Liver (tissue), 9 donors: ENCODE results near the gene SH3BP5. TPM values are rescaled to one million over a fixed set of nuclear protein-coding genes. Genes with fewer than 3 reads are reported as not detected.

Source experiments
- DNase-seq: peaks from one replicate; pipeline ENCODE4 v3.0.0-alpha.2; 2017; ENCODE audit warnings: low spot score
- H3K27ac ChIP-seq, 2 donors: one replicate each; pipeline ENCODE4 v1.7.0; 2013; ENCODE audit warnings: inconsistent platforms in 2 of 2, low read length in 2 of 2, control low read depth in 1 of 2, low read depth in 1 of 2, mild to moderate bottlenecking in 1 of 2
- H3K27me3 ChIP-seq, 4 donors: one replicate each; pipeline versions ENCODE4 v1.6.1 to v1.7.0; 2013; ENCODE audit warnings: low read length in 3 of 4, inconsistent platforms in 1 of 4, mild to moderate bottlenecking in 1 of 4, moderate library complexity in 1 of 4; ENCODE audit not compliant: control insufficient read depth in 4 of 4, insufficient read depth in 4 of 4
- H3K36me3 ChIP-seq, 4 donors: one replicate each; pipeline versions ENCODE4 v1.6.1 to v1.7.0; 2013; ENCODE audit warnings: low read length in 3 of 4, mild to moderate bottlenecking in 3 of 4, low read depth in 1 of 4, moderate library complexity in 1 of 4; ENCODE audit not compliant: control insufficient read depth in 4 of 4, insufficient read depth in 3 of 4
- H3K4me1 ChIP-seq, 4 donors: one replicate each; pipeline versions ENCODE4 v1.6.1 to v1.7.0; 2013; ENCODE audit warnings: low read length in 3 of 4, mild to moderate bottlenecking in 3 of 4, moderate library complexity in 1 of 4; ENCODE audit not compliant: control insufficient read depth in 4 of 4, insufficient read depth in 4 of 4
- H3K4me3 ChIP-seq, 3 donors: one replicate each; pipeline versions ENCODE4 v1.6.1 to v1.7.0; 2013; ENCODE audit warnings: low read length in 3 of 3, control low read depth in 1 of 3, low read depth in 1 of 3, mild to moderate bottlenecking in 1 of 3
- H3K9ac ChIP-seq, 2 donors: one replicate each; pipeline ENCODE4 v1.7.0; 2013; ENCODE audit warnings: low read length in 2 of 2, mild to moderate bottlenecking in 2 of 2, moderate library complexity in 2 of 2, control low read depth in 1 of 2, low read depth in 1 of 2
- H3K9me3 ChIP-seq, 4 donors: one replicate each; pipeline versions ENCODE4 v1.6.1 to v1.7.0; 2013; ENCODE audit warnings: low read length in 3 of 4; ENCODE audit not compliant: control insufficient read depth in 4 of 4
- CTCF ChIP-seq: fragments of 150-350 bp; IDR thresholded peaks from 2 replicates; pipeline ENCODE4 v1.5.1; 2017; ENCODE audit warnings: improper control_type of control experiment, low read depth, low read length; ENCODE audit not compliant: missing input control
- EGR1 ChIP-seq, 2 donors: IDR thresholded peaks; 2 replicates each; pipeline ENCODE4 v1.6.1; 2016 to 2018; ENCODE audit warnings: antibody characterized with exemption in 2 of 2, low read depth in 2 of 2
- FOXA1 ChIP-seq: IDR thresholded peaks from 2 replicates; pipeline ENCODE4 v1.6.1; 2016; ENCODE audit warnings: antibody characterized with exemption
- FOXA2 ChIP-seq: IDR thresholded peaks from 2 replicates; pipeline ENCODE4 v1.6.1; 2016; ENCODE audit warnings: antibody characterized with exemption
- GABPA ChIP-seq, 2 donors: IDR thresholded peaks in 1 of 2; conservative IDR thresholded peaks in 1 of 2; 2 replicates each; pipeline ENCODE4 v1.6.1; 2016; ENCODE audit warnings: antibody characterized with exemption in 2 of 2, mild to moderate bottlenecking in 1 of 2, moderate library complexity in 1 of 2
- HNF4A ChIP-seq, 2 donors: conservative IDR thresholded peaks; 2 replicates each; pipeline ENCODE4 v1.6.1; 2016; ENCODE audit warnings: antibody characterized with exemption in 2 of 2, mild to moderate bottlenecking in 2 of 2
- HNF4G ChIP-seq: IDR thresholded peaks from 2 replicates; pipeline ENCODE4 v1.6.1; 2016; ENCODE audit warnings: antibody characterized with exemption
- JUND ChIP-seq, 2 donors: IDR thresholded peaks; 2 replicates each; pipeline ENCODE4 v1.6.1; 2016; ENCODE audit warnings: antibody characterized with exemption in 2 of 2
- MAX ChIP-seq: IDR thresholded peaks from 2 replicates; pipeline ENCODE4 v1.6.1; 2016; ENCODE audit warnings: antibody characterized with exemption
- NR2F2 ChIP-seq: IDR thresholded peaks from 2 replicates; pipeline ENCODE4 v1.6.1; 2016; ENCODE audit warnings: antibody characterized with exemption
- RAD21 ChIP-seq, 2 donors: IDR thresholded peaks; 2 replicates each; pipeline ENCODE4 v1.6.1; 2016; ENCODE audit warnings: antibody characterized with exemption in 2 of 2, mild to moderate bottlenecking in 2 of 2
- SP1 ChIP-seq: IDR thresholded peaks from 2 replicates; pipeline ENCODE4 v1.6.1; 2018; ENCODE audit warnings: antibody characterized with exemption, mild to moderate bottlenecking
- TAF1 ChIP-seq: conservative IDR thresholded peaks from 2 replicates; pipeline ENCODE4 v1.6.1; 2016; ENCODE audit warnings: antibody characterized with exemption, mild to moderate bottlenecking
- YY1 ChIP-seq: IDR thresholded peaks from 2 replicates; pipeline ENCODE4 v1.6.1; 2016; ENCODE audit warnings: antibody characterized with exemption, mild to moderate bottlenecking
- WGBS: extraction: QIAGEN DNeasy Blood & Tissue Kit; methylation state at CpG from one replicate; pipeline ENCODE4 v1.1.7; 2013; 5-methylcytosine and 5-hydroxymethylcytosine counted together
- polyA plus RNA-seq, 2 donors: library from polyadenylated mRNA; stranded (reverse) in 1 of 2; unstranded in 1 of 2; fragments of 200-250 nt in 1 of 2; fragments of >200 nt in 1 of 2; fragmentation: Nextera tagmentation in 1 of 2; extraction: Ambion mirVana in 1 of 2; gene quantifications; one replicate each; pipeline versions ENCODE4 v1.2.1 to v1.2.3, GENCODE V29; 2013 to 2015
- total RNA-seq, 2 donors: library from RNA; depleted of rRNA; stranded (reverse); fragments of >200 nt; gene quantifications; one replicate each; pipeline ENCODE4 v1.2.3, GENCODE V29; 2014
- TF ChIP-seq, protein P1 (sequence below): IDR thresholded peaks from 2 replicates; pipeline ENCODE4 v1.6.1; 2016; ENCODE audit warnings: antibody characterized with exemption
- TF ChIP-seq, protein P2 (sequence below): IDR thresholded peaks from 2 replicates; pipeline ENCODE4 v1.6.1; 2016; ENCODE audit warnings: antibody characterized with exemption, mild to moderate bottlenecking
- donor health status: healthy.
- donor health status: healthy.
- donor health status: healthy.
- donor health status: healthy.
- donor health status: healthy.

SH3BP5 gene
- total and polyA plus RNA-seq, 4 donors = 3.5 to 17.9 (median 11.8) TPM

DNA sequence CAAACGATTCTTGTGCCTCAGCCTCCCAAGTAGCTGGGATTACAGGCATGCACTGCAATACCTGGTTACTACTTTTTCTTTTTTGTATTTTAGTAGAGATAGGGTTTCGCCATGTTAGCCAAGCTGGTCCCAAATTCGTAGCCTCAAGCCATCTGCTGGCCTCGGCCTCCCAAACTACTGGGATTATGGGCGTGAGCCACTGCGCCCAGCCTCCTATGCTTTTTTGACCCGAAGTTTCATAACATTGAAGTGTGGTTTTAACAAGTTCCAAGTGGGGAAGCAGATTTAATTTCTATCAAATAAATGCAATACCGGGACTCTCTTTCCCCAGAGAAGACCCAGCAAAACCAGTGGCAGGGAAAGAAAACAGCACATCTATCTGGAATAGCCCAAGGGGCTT, 13.7 kb downstream of the SH3BP5 start:
- no peak overlapping the region for H3K9ac ChIP-seq
- H3K36me3 ChIP-seq = no peaks in the 10 kb centered on the region
- H3K9me3 ChIP-seq = no peaks in the 10 kb centered on the region
- TF ChIP-seq TAF1 (no peak), HNF4G (no peak)
- H3K4me1 ChIP-seq = peaks cover 24 to 65% (median 52%) of the 10 kb centered on the region in 4 donors
- no peak overlapping the region for H3K4me3 ChIP-seq
- peak overlapping the region in 1 of 2 donors; percentile 22 for H3K27ac ChIP-seq
- WGBS = 57% methylated on average over 8 of the region's 8 CpGs
- no peaks in the 10 kb centered on the region for H3K27me3 ChIP-seq
- no peak for DNase-seq

GRCh38 chr3:15316998-15317435, 15.4 kb downstream of the SH3BP5 start:
- DNase-seq = no peak
- Histone ChIP-seq H3K4me1 (peaks cover 14 to 51% (median 39%) of the 10 kb centered on the region in 4 donors), H3K27ac (peak overlapping the region in 1 of 2 donors; percentile 40), H3K9me3 (no peaks in the 10 kb centered on the region), H3K4me3 (no peak overlapping the region), H3K9ac (no peak overlapping the region), H3K27me3 (no peaks in the 10 kb centered on the region), H3K36me3 (no peaks in the 10 kb centered on the region)
- WGBS = 50% methylated on average over 5 of the region's 5 CpGs
- TF ChIP-seq, protein P1, sequence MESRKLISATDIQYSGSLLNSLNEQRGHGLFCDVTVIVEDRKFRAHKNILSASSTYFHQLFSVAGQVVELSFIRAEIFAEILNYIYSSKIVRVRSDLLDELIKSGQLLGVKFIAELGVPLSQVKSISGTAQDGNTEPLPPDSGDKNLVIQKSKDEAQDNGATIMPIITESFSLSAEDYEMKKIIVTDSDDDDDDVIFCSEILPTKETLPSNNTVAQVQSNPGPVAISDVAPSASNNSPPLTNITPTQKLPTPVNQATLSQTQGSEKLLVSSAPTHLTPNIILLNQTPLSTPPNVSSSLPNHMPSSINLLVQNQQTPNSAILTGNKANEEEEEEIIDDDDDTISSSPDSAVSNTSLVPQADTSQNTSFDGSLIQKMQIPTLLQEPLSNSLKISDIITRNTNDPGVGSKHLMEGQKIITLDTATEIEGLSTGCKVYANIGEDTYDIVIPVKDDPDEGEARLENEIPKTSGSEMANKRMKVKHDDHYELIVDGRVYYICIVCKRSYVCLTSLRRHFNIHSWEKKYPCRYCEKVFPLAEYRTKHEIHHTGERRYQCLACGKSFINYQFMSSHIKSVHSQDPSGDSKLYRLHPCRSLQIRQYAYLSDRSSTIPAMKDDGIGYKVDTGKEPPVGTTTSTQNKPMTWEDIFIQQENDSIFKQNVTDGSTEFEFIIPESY = no peak
- TF ChIP-seq NR2F2 = peak; percentile 65

- no peak overlapping the region for H3K9ac ChIP-seq
- WGBS = 81% methylated on average over 4 of the region's 4 CpGs
These were observed 17.4 kb downstream of the SH3BP5 start for GRCh38 chr3:15315003-15315402.

More at GRCh38 chr3:15315003-15315402, 17.4 kb downstream of the SH3BP5 start:
- no peak for TF ChIP-seq GABPA (IDR thresholded peaks at IDR 0.05 in 1 of 2, conservative IDR thresholded peaks at IDR 0.05 in 1 of 2)
- TF ChIP-seq, protein P2, sequence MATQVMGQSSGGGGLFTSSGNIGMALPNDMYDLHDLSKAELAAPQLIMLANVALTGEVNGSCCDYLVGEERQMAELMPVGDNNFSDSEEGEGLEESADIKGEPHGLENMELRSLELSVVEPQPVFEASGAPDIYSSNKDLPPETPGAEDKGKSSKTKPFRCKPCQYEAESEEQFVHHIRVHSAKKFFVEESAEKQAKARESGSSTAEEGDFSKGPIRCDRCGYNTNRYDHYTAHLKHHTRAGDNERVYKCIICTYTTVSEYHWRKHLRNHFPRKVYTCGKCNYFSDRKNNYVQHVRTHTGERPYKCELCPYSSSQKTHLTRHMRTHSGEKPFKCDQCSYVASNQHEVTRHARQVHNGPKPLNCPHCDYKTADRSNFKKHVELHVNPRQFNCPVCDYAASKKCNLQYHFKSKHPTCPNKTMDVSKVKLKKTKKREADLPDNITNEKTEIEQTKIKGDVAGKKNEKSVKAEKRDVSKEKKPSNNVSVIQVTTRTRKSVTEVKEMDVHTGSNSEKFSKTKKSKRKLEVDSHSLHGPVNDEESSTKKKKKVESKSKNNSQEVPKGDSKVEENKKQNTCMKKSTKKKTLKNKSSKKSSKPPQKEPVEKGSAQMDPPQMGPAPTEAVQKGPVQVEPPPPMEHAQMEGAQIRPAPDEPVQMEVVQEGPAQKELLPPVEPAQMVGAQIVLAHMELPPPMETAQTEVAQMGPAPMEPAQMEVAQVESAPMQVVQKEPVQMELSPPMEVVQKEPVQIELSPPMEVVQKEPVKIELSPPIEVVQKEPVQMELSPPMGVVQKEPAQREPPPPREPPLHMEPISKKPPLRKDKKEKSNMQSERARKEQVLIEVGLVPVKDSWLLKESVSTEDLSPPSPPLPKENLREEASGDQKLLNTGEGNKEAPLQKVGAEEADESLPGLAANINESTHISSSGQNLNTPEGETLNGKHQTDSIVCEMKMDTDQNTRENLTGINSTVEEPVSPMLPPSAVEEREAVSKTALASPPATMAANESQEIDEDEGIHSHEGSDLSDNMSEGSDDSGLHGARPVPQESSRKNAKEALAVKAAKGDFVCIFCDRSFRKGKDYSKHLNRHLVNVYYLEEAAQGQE = no peak
- TF ChIP-seq CTCF = no peak
- TF ChIP-seq FOXA1 = no peak
- TF ChIP-seq YY1 = no peak
- TF ChIP-seq MAX = no peak
- TF ChIP-seq JUND (IDR thresholded peaks at IDR 0.05) = no peak
- TF ChIP-seq SP1 = no peak
- no peak for TF ChIP-seq FOXA2
- no peak for TF ChIP-seq RAD21 (IDR thresholded peaks at IDR 0.05)
- no peak for TF ChIP-seq EGR1 (IDR thresholded peaks at IDR 0.05; ENCODE audit: low read depth in 2 of 2)
- TF ChIP-seq HNF4A (conservative IDR thresholded peaks at IDR 0.05) = no peak
- TF ChIP-seq NR2F2 = no peak
- TF ChIP-seq HNF4G = no peak
- TF ChIP-seq, protein P1 = no peak
- no peaks in the 10 kb centered on the region for H3K36me3 ChIP-seq
- no peak overlapping the region for H3K27ac ChIP-seq
- no peaks in the 10 kb centered on the region for H3K27me3 ChIP-seq
- H3K4me3 ChIP-seq = no peak overlapping the region
- H3K4me1 ChIP-seq = peaks cover 9 to 30% (median 22%) of the 10 kb centered on the region in 4 donors
- DNase-seq = no peak
- H3K9me3 ChIP-seq = no peaks in the 10 kb centered on the region
